PC-3 (cell line): ENCODE measurements around the gene CAPZB. TPM values are rescaled to one million over a fixed set of nuclear protein-coding genes. Genes with fewer than 3 reads are reported as not detected.

Experiments used
- ATAC-seq: fragments of 200-7000 bp; cut with Tn5 transposase; 2 replicates; pipeline ENCODE4 v1.9.1; 2020; ENCODE audit warnings: mild to moderate bottlenecking, moderate library complexity
- BruUV-seq: library from RNA; stranded (reverse); fragments of 400-500 nt; replicated peaks from 2 replicates; lab custom pipeline; 2021; lab: Mats Ljungman, UMichigan
- CTCF ChIA-PET: fragments of 300-600 bp; sonication (Branson Sonifier 250); formaldehyde crosslinking; loops from one replicate; lab custom pipeline; 2022; ENCODE audit warnings: antibody characterized with exemption; lab: Charles Lee
- POLR2A ChIA-PET: fragments of 300-600 bp; sonication (Branson Sonifier 250); formaldehyde crosslinking; loops from one replicate; lab custom pipeline; 2022; ENCODE audit warnings: antibody characterized with exemption; ENCODE audit not compliant: unreplicated experiment; lab: Charles Lee
- DNase-seq: peaks from one replicate; pipeline ENCODE4 v3.0.0-alpha.2; 2015
- H2AFZ ChIP-seq: fragments of 300-600 bp; sonication (generic); 2 replicates; pipeline ENCODE4 v1.6.0; 2016; ENCODE audit warnings: antibody characterized with exemption, low read length
- H3F3A ChIP-seq: fragments of 300-600 bp; sonication (generic); one replicate; pipeline ENCODE4 v1.6.0; 2017; ENCODE audit warnings: antibody characterized with exemption, low read length, control low read depth, mild to moderate bottlenecking; ENCODE audit not compliant: unreplicated experiment
- H3K27ac ChIP-seq: fragments of 300-600 bp; sonication (generic); 2 replicates; pipeline ENCODE4 v1.5.1; 2016; ENCODE audit warnings: mild to moderate bottlenecking, low read length
- H3K27me3 ChIP-seq: fragments of 300-600 bp; sonication (generic); 2 replicates; pipeline ENCODE4 v1.6.1; 2016; ENCODE audit warnings: low read length, mixed read lengths
- H3K36me3 ChIP-seq: fragments of 300-600 bp; sonication (generic); 2 replicates; pipeline ENCODE4 v1.6.1; 2016; ENCODE audit warnings: low read depth, mixed run types, low read length, mixed read lengths
- H3K4me1 ChIP-seq: fragments of 300-600 bp; sonication (generic); 2 replicates; pipeline ENCODE4 v1.5.1; 2016; ENCODE audit warnings: low read length; ENCODE audit not compliant: insufficient read depth
- H3K4me2 ChIP-seq: fragments of 300-600 bp; sonication (generic); 2 replicates; pipeline ENCODE4 v1.6.0; 2016; ENCODE audit warnings: low read length
- H3K4me3 ChIP-seq: fragments of 300-600 bp; sonication (generic); 2 replicates; pipeline ENCODE4 v1.5.1; 2016; ENCODE audit warnings: mild to moderate bottlenecking, low read length, mixed read lengths
- H3K79me2 ChIP-seq: fragments of 300-600 bp; sonication (generic); 2 replicates; pipeline ENCODE4 v1.6.1; 2017; ENCODE audit warnings: low read length, mixed read lengths
- H3K9ac ChIP-seq: fragments of 300-600 bp; sonication (generic); 2 replicates; pipeline ENCODE4 v1.6.0; 2016; ENCODE audit warnings: mild to moderate bottlenecking, low read length
- H3K9me2 ChIP-seq: fragments of 300-600 bp; sonication (generic); replicated peaks from 2 replicates; pipeline ENCODE4 v1.6.1; 2016; ENCODE audit warnings: mixed run types, low read length, mixed read lengths
- H3K9me3 ChIP-seq: fragments of 300-600 bp; sonication (generic); 2 replicates; pipeline ENCODE4 v1.6.1; 2016; ENCODE audit warnings: low read length, mixed read lengths
- H4K20me1 ChIP-seq: fragments of 300-600 bp; sonication (generic); 2 replicates; pipeline ENCODE4 v1.6.1; 2016; ENCODE audit warnings: low read length, mixed read lengths
- CTCF ChIP-seq: fragments of 300-600 bp; sonication (generic); conservative IDR thresholded peaks from 2 replicates; pipeline ENCODE4 v1.5.1; 2017; ENCODE audit warnings: antibody characterized with exemption, low read depth, mild to moderate bottlenecking, low read length
- EZH2 ChIP-seq: fragments of 300-600 bp; sonication (generic); IDR thresholded peaks from one replicate; pipeline ENCODE4 v1.6.1; 2017; ENCODE audit warnings: antibody characterized with exemption, mild to moderate bottlenecking, low read length; ENCODE audit not compliant: unreplicated experiment
- EZH2phosphoT487 ChIP-seq: fragments of 300-600 bp; sonication (generic); IDR thresholded peaks from 2 replicates; pipeline ENCODE4 v1.6.1; 2018; ENCODE audit warnings: mild to moderate bottlenecking, antibody characterized with exemption, low read length, borderline replicate concordance
- intact Hi-C: fragments of 100-400 bp; cut with micrococcal nuclease; formaldehyde crosslinking; loops from 2 replicates; pipeline ENCODE4 v1.9.0; 2023
- total RNA-seq: library from RNA; depleted of rRNA; stranded (reverse); fragments of >200 nt; gene quantifications from 2 replicates; pipeline ENCODE4 v1.2.3, GENCODE V29; 2014

The CAPZB gene
- total RNA-seq, 1 experiment from 2014 or later = 86.7 TPM

DNA sequence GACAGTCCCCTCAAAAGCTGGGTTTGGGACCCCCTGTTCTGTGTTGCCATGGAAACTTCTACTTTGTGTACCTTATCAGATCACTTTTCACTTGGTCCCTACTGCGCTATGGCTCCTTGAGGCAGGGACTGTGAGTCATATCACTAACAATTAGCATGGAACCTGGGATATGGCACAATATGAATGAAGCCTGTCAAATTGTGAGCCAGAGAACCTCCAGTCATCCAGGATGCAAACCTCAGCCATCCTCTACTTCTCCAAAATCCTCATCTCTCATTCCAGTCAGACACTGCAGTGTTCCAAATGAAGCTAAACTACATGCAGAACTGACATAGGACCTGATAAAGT is 11.2 kb upstream of the CAPZB start:
- Histone ChIP-seq H3K9me2 (no peaks in the 10 kb centered on the region), H3F3A (no peaks in the 10 kb centered on the region), H3K36me3 (no peaks in the 10 kb centered on the region), H3K4me1 (no peaks in the 10 kb centered on the region), H2AFZ (no peak overlapping the region), H3K4me2 (no peak overlapping the region), H3K9me3 (no peaks in the 10 kb centered on the region), H3K27me3 (no peaks in the 10 kb centered on the region), H4K20me1 (no peaks in the 10 kb centered on the region), H3K4me3 (no peak overlapping the region), H3K79me2 (no peaks in the 10 kb centered on the region), H3K27ac (no peak overlapping the region), H3K9ac (no peak overlapping the region)
- intact Hi-C loops = no loop called here
- ChIA-PET POLR2A (no interaction called here), CTCF (no interaction called here)
- no TSS peak for BruUV-seq
- no peak for ATAC-seq
- no peak for TF ChIP-seq EZH2phosphoT487
- no peak for DNase-seq

DNA sequence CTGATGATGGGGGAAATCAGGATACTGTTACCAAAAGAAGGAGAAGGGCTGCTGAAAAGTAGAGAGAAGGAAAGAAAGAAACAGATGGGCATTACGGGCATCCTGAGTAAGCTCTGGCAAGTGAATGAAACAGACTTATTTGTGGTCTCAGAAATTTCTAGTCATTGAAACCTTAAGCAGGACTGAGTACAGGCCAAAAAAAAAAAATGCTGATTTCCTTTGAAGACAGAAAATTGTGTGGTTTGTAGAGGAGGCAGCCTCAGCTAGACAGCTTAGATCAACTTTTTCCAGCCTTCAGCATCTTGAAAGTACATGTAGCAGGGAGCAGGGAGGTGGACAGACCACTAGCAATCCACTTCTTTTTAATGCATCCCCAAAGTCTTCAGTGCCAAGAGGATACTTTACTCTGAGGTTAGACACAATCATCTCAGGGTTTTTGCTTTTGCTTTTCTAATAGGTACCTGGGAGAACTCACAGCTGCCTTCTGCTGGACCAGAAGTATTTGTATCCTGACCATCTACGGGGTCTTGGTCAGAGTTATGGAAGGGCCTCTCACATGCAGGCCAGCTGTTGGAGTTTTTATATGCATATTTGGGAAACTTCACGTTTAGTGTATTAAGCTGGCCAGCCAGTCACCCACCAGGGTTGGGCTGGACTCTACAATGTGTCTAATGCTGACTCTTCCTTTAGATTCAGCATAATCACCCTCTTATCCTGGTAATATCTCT is 10.6 kb upstream of the CAPZB start:
- no peaks in the 10 kb centered on the region for H3K9me2 ChIP-seq
- H3K9me3 ChIP-seq = no peaks in the 10 kb centered on the region
- no peaks in the 10 kb centered on the region for H3K36me3 ChIP-seq
- no peaks in the 10 kb centered on the region for H4K20me1 ChIP-seq
- BruUV-seq = no TSS peak
- H3F3A ChIP-seq = no peaks in the 10 kb centered on the region
- H3K27me3 ChIP-seq = no peaks in the 10 kb centered on the region
- no peak for TF ChIP-seq CTCF
- intact Hi-C loops = no loop called here
- ATAC-seq (no peak), DNase-seq (no peak)
- no peaks in the 10 kb centered on the region for H3K79me2 ChIP-seq
- H3K27ac ChIP-seq = no peak overlapping the region
- H3K4me1 ChIP-seq = no peaks in the 10 kb centered on the region
- no peak overlapping the region for H2AFZ ChIP-seq
- no peak overlapping the region for H3K9ac ChIP-seq
- H3K4me3 ChIP-seq = no peak overlapping the region
- ChIA-PET CTCF (no interaction called here), POLR2A (no interaction called here)
- no peak overlapping the region for H3K4me2 ChIP-seq

DNA sequence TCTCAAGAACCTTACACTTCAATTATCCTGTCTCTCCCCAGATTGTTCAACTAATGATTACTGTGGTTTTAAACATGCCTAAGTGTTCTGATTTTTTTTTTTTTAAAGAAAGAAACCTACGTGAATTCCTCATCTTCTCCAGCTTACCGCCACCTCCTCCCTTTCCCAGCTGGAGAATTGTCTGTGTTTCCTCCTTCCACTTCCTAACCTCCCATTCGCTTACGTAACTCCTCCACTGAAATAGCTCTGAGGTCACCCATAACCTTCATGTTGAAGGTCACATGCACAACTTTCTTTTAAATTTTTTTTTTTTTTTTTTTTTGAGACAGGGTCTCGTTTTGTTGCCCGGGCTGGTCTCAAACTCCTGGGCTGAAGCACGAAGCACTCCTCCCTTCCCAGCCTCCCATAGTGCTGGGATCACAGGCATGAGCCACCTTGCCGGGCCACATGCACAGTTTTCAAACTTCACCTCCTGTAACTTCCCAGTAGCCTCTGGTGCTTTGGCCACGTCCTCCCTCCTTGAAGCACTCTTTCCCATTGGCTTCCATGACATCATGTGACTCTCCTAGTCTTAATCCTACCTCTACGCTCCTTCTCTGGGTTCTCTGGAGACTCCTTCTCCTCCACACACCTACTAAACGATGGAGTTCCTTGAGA is 9.8 kb upstream of the CAPZB start:
- POLR2A ChIA-PET = no interaction called here
- no peak overlapping the region for H2AFZ ChIP-seq

GRCh38 chr1:19493547-19493946 is 8.2 kb upstream of the CAPZB start:
- H3K9me3 ChIP-seq = no peaks in the 10 kb centered on the region

More for the DNA sequence above, 9.8 kb upstream of the CAPZB start:
- Histone ChIP-seq H4K20me1 (no peaks in the 10 kb centered on the region), H3K79me2 (no peaks in the 10 kb centered on the region), H3K9ac (no peak overlapping the region), H3K27ac (no peak overlapping the region), H3K9me2 (no peaks in the 10 kb centered on the region), H3K4me2 (no peak overlapping the region), H3K4me1 (no peaks in the 10 kb centered on the region), H3K36me3 (no peaks in the 10 kb centered on the region), H3F3A (no peaks in the 10 kb centered on the region), H3K9me3 (no peaks in the 10 kb centered on the region), H3K27me3 (no peaks in the 10 kb centered on the region), H3K4me3 (no peak overlapping the region)
- DNase-seq (no peak), ATAC-seq (no peak)
- BruUV-seq = no TSS peak
- intact Hi-C loops = no loop called here
- no peak for TF ChIP-seq EZH2phosphoT487
- CTCF ChIA-PET = no interaction called here

More at GRCh38 chr1:19493547-19493946, 8.2 kb upstream of the CAPZB start:
- intact Hi-C loops = no loop called here
- Histone ChIP-seq H3F3A (no peaks in the 10 kb centered on the region), H3K9ac (no peak overlapping the region), H3K4me1 (no peaks in the 10 kb centered on the region), H3K27me3 (no peaks in the 10 kb centered on the region), H3K36me3 (no peaks in the 10 kb centered on the region), H3K79me2 (no peaks in the 10 kb centered on the region), H3K4me2 (no peak overlapping the region), H4K20me1 (no peaks in the 10 kb centered on the region), H2AFZ (no peak overlapping the region), H3K4me3 (no peak overlapping the region), H3K27ac (no peak overlapping the region), H3K9me2 (no peaks in the 10 kb centered on the region)
- no TSS peak for BruUV-seq
- ChIA-PET CTCF (no interaction called here), POLR2A (no interaction called here)
- ATAC-seq (no peak), DNase-seq (no peak)
- TF ChIP-seq EZH2 = no peak
- no peak for TF ChIP-seq EZH2phosphoT487
- TF ChIP-seq CTCF = no peak
